KOPT-K1 (cell line): Measurements from ENCODE around the gene KDELR1.

Source experiments
- H3K27ac ChIP-seq: fragments of 200-600 bp; sonication (generic); 2 replicates; pipeline ENCODE4 v1.5.1; 2016; ENCODE audit warnings: antibody characterized with exemption, mild to moderate bottlenecking, low read depth, low read length; ENCODE audit not compliant: poor library complexity, severe bottlenecking
- H3K36me3 ChIP-seq: fragments of 200-600 bp; sonication (generic); 2 replicates; pipeline ENCODE4 v1.5.1; 2017; ENCODE audit warnings: antibody characterized with exemption, mild to moderate bottlenecking, low read length, moderate library complexity; ENCODE audit not compliant: insufficient read depth
- H3K9me3 ChIP-seq: fragments of 200-600 bp; sonication (generic); 2 replicates; pipeline ENCODE4 v1.5.1; 2017; ENCODE audit warnings: antibody characterized with exemption, low read length, mild to moderate bottlenecking; ENCODE audit not compliant: insufficient read depth, poor library complexity, severe bottlenecking

The KDELR1 gene

GRCh38 chr19:48403606-48404005 lies 12.3 kb upstream of the KDELR1 start:
- Histone ChIP-seq H3K36me3 (no peaks in the 10 kb centered on the region), H3K27ac (no peak overlapping the region), H3K9me3 (no peaks in the 10 kb centered on the region)

GRCh38 chr19:48401287-48401686 lies 9.9 kb upstream of the KDELR1 start:
- Histone ChIP-seq H3K9me3 (no peaks in the 10 kb centered on the region), H3K36me3 (no peaks in the 10 kb centered on the region), H3K27ac (no peak overlapping the region)

- Histone ChIP-seq H3K36me3 (no peaks in the 10 kb centered on the region), H3K27ac (no peak overlapping the region), H3K9me3 (no peaks in the 10 kb centered on the region)
Measured at GRCh38 chr19:48400018-48400742, 8.8 kb upstream of the KDELR1 start.

GRCh38 chr19:48398375-48399235 lies 7.3 kb upstream of the KDELR1 start:
- Histone ChIP-seq H3K27ac (peak overlapping the region; percentile 15), H3K36me3 (no peaks in the 10 kb centered on the region), H3K9me3 (no peaks in the 10 kb centered on the region)

- Histone ChIP-seq H3K27ac (peak overlapping the region; percentile 15), H3K36me3 (no peaks in the 10 kb centered on the region), H3K9me3 (no peaks in the 10 kb centered on the region)
Measured at GRCh38 chr19:48398102-48398374, 6.7 kb upstream of the KDELR1 start.

- H3K36me3 ChIP-seq, result no peaks in the 10 kb centered on the region
- H3K9me3 ChIP-seq, result no peaks in the 10 kb centered on the region
- peak overlapping the region; percentile 15 for H3K27ac ChIP-seq
Measured at GRCh38 chr19:48397263-48398101, 6.1 kb upstream of the KDELR1 start.

- Histone ChIP-seq H3K9me3 (no peaks in the 10 kb centered on the region), H3K27ac (no peak overlapping the region), H3K36me3 (no peaks in the 10 kb centered on the region)
Measured at GRCh38 chr19:48396824-48397176, 5.4 kb upstream of the KDELR1 start.

GRCh38 chr19:48396016-48396823 lies 4.9 kb upstream of the KDELR1 start:
- H3K27ac ChIP-seq, result no peak overlapping the region
- no peaks in the 10 kb centered on the region for H3K36me3 ChIP-seq
- no peaks in the 10 kb centered on the region for H3K9me3 ChIP-seq

GRCh38 chr19:48395499-48395898 lies 4.1 kb upstream of the KDELR1 start:
- no peaks in the 10 kb centered on the region for H3K9me3 ChIP-seq
- no peaks in the 10 kb centered on the region for H3K36me3 ChIP-seq
- no peak overlapping the region for H3K27ac ChIP-seq

- no peak overlapping the region for H3K27ac ChIP-seq
- no peaks in the 10 kb centered on the region for H3K36me3 ChIP-seq
- no peaks in the 10 kb centered on the region for H3K9me3 ChIP-seq
Measured at GRCh38 chr19:48395170-48395455, 3.8 kb upstream of the KDELR1 start.

- Histone ChIP-seq H3K9me3 (no peaks in the 10 kb centered on the region), H3K27ac (no peak overlapping the region), H3K36me3 (no peaks in the 10 kb centered on the region)
Measured at GRCh38 chr19:48394331-48395169, 3.2 kb upstream of the KDELR1 start.

GRCh38 chr19:48393559-48394330 lies 2.4 kb upstream of the KDELR1 start, which contains the start of gene GRIN2D:
TSS of gene GRIN2D (plus strand) at chr19:48393668. CDS start at chr19:48398393, 4,725 bp downstream.
- Histone ChIP-seq H3K27ac (no peak within 1 kb of the TSS), H3K9me3 (no peaks in the 10 kb centered on the region), H3K36me3 (peaks cover 8% of the 10 kb centered on the region)

- no peak overlapping the region for H3K27ac ChIP-seq
- no peaks in the 10 kb centered on the region for H3K9me3 ChIP-seq
- H3K36me3 ChIP-seq, result peaks cover 15% of the 10 kb centered on the region
Measured at GRCh38 chr19:48392860-48393558, 1.7 kb upstream of the KDELR1 start.
